B cell (primary cell): ENCODE measurements around the gene COL19A1.

ENCODE experiments used
- EZH2 ChIP-seq: IDR thresholded peaks from 2 replicates; pipeline ENCODE4 v1.6.1; 2012; ENCODE audit warnings: borderline replicate concordance, low read depth, mild to moderate bottlenecking, moderate library complexity, low read length; ENCODE audit not compliant: insufficient read depth, poor library complexity, severe bottlenecking
- TF ChIP-seq, protein P1 (sequence below): fragments of 200-600 bp; IDR thresholded peaks from one replicate; pipeline ENCODE4 v1.8.0; 2022; ENCODE audit warnings: antibody characterized with exemption, mild to moderate bottlenecking

DNA sequence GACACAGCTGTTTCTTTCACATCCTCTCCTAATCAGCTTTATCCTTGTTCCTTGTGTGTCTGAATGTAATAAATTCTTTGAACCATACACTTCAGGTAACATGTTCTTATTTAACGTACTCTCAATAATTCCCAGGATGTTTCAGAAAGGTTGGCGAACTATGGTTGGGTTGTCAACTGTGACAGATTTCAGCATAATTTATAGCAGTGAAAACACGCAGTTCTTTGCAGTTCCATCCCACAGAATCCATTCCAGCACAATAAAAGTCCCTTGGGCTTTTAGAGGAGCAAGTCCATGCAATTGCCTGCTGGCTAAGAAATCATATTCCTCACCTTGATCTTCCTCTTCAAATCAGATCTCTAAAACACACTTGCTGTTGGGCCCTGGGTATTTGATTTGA, 317.2 kb downstream of the COL19A1 start:
- TF ChIP-seq, protein P1, sequence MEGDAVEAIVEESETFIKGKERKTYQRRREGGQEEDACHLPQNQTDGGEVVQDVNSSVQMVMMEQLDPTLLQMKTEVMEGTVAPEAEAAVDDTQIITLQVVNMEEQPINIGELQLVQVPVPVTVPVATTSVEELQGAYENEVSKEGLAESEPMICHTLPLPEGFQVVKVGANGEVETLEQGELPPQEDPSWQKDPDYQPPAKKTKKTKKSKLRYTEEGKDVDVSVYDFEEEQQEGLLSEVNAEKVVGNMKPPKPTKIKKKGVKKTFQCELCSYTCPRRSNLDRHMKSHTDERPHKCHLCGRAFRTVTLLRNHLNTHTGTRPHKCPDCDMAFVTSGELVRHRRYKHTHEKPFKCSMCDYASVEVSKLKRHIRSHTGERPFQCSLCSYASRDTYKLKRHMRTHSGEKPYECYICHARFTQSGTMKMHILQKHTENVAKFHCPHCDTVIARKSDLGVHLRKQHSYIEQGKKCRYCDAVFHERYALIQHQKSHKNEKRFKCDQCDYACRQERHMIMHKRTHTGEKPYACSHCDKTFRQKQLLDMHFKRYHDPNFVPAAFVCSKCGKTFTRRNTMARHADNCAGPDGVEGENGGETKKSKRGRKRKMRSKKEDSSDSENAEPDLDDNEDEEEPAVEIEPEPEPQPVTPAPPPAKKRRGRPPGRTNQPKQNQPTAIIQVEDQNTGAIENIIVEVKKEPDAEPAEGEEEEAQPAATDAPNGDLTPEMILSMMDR: no peak
- TF ChIP-seq EZH2: no peak
